Kidney (tissue), 14 donors: ENCODE data around the gene MZB1. TPM values are rescaled to one million over a fixed set of nuclear protein-coding genes. Genes with fewer than 3 reads are reported as not detected.

ENCODE experiments used
- DNase-seq, 5 donors: peaks; one replicate each; pipeline ENCODE4 v3.0.0-alpha.2; 2013 to 2020
- FAIRE-seq: peaks from 2 replicates; lab custom pipeline; 2012; peaks lifted over from hg19 to GRCh38; lab: Jason Lieb, UNC
- H3K27ac ChIP-seq, 2 donors: one replicate each; pipeline ENCODE4 v1.7.0; 2013; ENCODE audit warnings: low read depth in 2 of 2, low read length in 2 of 2, inconsistent platforms in 1 of 2
- H3K27me3 ChIP-seq: one replicate; pipeline ENCODE4 v1.7.1; 2013; ENCODE audit warnings: low read length, inconsistent platforms; ENCODE audit not compliant: control insufficient read depth, insufficient read depth
- H3K36me3 ChIP-seq, 3 donors: one replicate each; pipeline versions ENCODE4 v1.7.0 to v1.7.1; 2013; ENCODE audit warnings: low read length in 3 of 3, control low read depth in 1 of 3, inconsistent platforms in 1 of 3; ENCODE audit not compliant: insufficient read depth in 3 of 3, control insufficient read depth in 2 of 3
- H3K4me1 ChIP-seq, 3 donors: one replicate each; pipeline versions ENCODE4 v1.7.0 to v1.7.1; 2013; ENCODE audit warnings: low read length in 3 of 3, inconsistent platforms in 1 of 3, low read depth in 1 of 3; ENCODE audit not compliant: control insufficient read depth in 2 of 3, insufficient read depth in 2 of 3
- H3K4me3 ChIP-seq, 3 donors: one replicate each; pipeline versions ENCODE4 v1.7.0 to v1.8.1; 2013; ENCODE audit warnings: low read length in 3 of 3, control low read depth in 1 of 3, inconsistent platforms in 1 of 3
- H3K9ac ChIP-seq, 3 donors: one replicate each; pipeline versions ENCODE4 v1.7.0 to v1.7.1; 2013; ENCODE audit warnings: low read length in 3 of 3, control low read depth in 1 of 3, inconsistent platforms in 1 of 3
- H3K9me3 ChIP-seq, 3 donors: one replicate each; pipeline versions ENCODE4 v1.7.0 to v1.7.1; 2013; ENCODE audit warnings: low read length in 3 of 3, control low read depth in 1 of 3, inconsistent platforms in 1 of 3; ENCODE audit not compliant: control insufficient read depth in 2 of 3, insufficient read depth in 1 of 3
- CTCF ChIP-seq: IDR thresholded peaks from 3 replicates; pipeline ENCODE4 v1.5.1; 2012; ENCODE audit warnings: mild to moderate bottlenecking, moderate library complexity, borderline replicate concordance; ENCODE audit not compliant: insufficient read depth; ENCODE audit errors: extremely low read depth
- intact Hi-C: fragments of 100-400 bp; cut with DNase I; formaldehyde crosslinking; loops from one replicate; pipeline ENCODE4 v1.11.1; 2022
- polyA plus RNA-seq: library from polyadenylated mRNA; stranded (reverse); fragments of 350-450 nt; fragmentation: Illumina TruSeq; extraction: RNeasy Lipid Tissue Mini Kit (QIAGEN cat#74804); gene quantifications from one replicate; pipeline ENCODE4 v1.2.3, GENCODE V29; 2014; ENCODE audit warnings: low read depth, low replicate concordance; ENCODE audit not compliant: insufficient read depth
- total RNA-seq: library from RNA; stranded (reverse); fragmentation: NEBNext Ultra II Directional; extraction: Animal tissue kit (Norgen Biotek cat#: 25700); gene quantifications from one replicate; pipeline ENCODE4 v1.2.1, GENCODE V29; 2021
- donor health status: control.
- donor health status: control.
- donor health status: control.
- donor health status: control.
- donor health status: control.
- donor health status: DM: yes; HTN: yes; CAD: no.
- donor health status: Normal renal cell carcinoma (clear cell type).

The MZB1 gene
- total and polyA plus RNA-seq, 2 donors from 2014 or later, result 1.2 to 49.6 TPM

- peak overlapping the region in 1 of 2 donors; percentile 85 for H3K27ac ChIP-seq
- peak overlapping the region in 1 of 3 donors; percentile 65 for H3K9ac ChIP-seq
- H3K9me3 ChIP-seq, result no peaks in the 10 kb centered on the region
- peak; percentile 35 for TF ChIP-seq CTCF
- intact Hi-C loops, result no loop called here
- FAIRE-seq, result no peak
- peak in 4 of 5 donors; percentile 54 to 89 (median 68) for DNase-seq
- peaks cover 8% of the 10 kb centered on the region for H3K27me3 ChIP-seq
- H3K4me1 ChIP-seq, result peaks cover 0 to 14% (median 3%) of the 10 kb centered on the region in 3 donors
- H3K36me3 ChIP-seq, result no peaks in the 10 kb centered on the region
- peak overlapping the region in 2 of 3 donors; percentile 18 to 59 for H3K4me3 ChIP-seq
These were observed 4.5 kb upstream of the MZB1 start for GRCh38 chr5:139394123-139394653.

- no peak overlapping the region for H3K27ac ChIP-seq
- H3K9me3 ChIP-seq, result no peaks in the 10 kb centered on the region
- peaks cover 0 to 14% (median 3%) of the 10 kb centered on the region in 3 donors for H3K4me1 ChIP-seq
- no peaks in the 10 kb centered on the region for H3K36me3 ChIP-seq
- intact Hi-C loops, result no loop called here
- H3K27me3 ChIP-seq, result peaks cover 8% of the 10 kb centered on the region
- FAIRE-seq, result no peak
- no peak for DNase-seq
- TF ChIP-seq CTCF, result no peak
- H3K9ac ChIP-seq, result peak overlapping the region in 1 of 3 donors; percentile 65
- peak overlapping the region in 2 of 3 donors; percentile 42 to 59 for H3K4me3 ChIP-seq
These were observed 3.9 kb upstream of the MZB1 start for GRCh38 chr5:139393497-139394122.

- no peak overlapping the region for H3K27ac ChIP-seq
- no peaks in the 10 kb centered on the region for H3K9me3 ChIP-seq
- peak; percentile 73 to 88 (median 82) for DNase-seq
- TF ChIP-seq CTCF, result peak; percentile 39
- FAIRE-seq, result no peak
- peak overlapping the region in 2 of 3 donors; percentile 42 to 59 for H3K4me3 ChIP-seq
- intact Hi-C loops, result no loop called here
- no peaks in the 10 kb centered on the region for H3K36me3 ChIP-seq
- peaks cover 0 to 16% (median 3%) of the 10 kb centered on the region in 3 donors for H3K4me1 ChIP-seq
- peak overlapping the region in 1 of 3 donors; percentile 65 for H3K9ac ChIP-seq
- H3K27me3 ChIP-seq, result peaks cover 8% of the 10 kb centered on the region
These were observed 3.2 kb upstream of the MZB1 start for GRCh38 chr5:139392678-139393496.
